Stimulated activated CD4-positive, alpha-beta T cell treated with anti-CD3 and anti-CD28 coated beads, Interleukin-12 subunit alpha, Interleukin-12 subunit beta, amount 100 ng/mL, for 24 hours (primary cell): ENCODE measurements around the gene NPAS4.
"Not testable (repeated sequence)": the region's sequence is repeated elsewhere in the genome, so short reads cannot be mapped to it uniquely, and the experiment has no call there.

ENCODE experiments used
- DNase-seq, 2 experiments: peaks; one replicate each; pipeline ENCODE4 v3.0.0-alpha.2; 2020; ENCODE audit warnings: low read depth in 2 of 2

The NPAS4 gene

GRCh38 chr11:66454247-66454646 is 33.4 kb downstream of the NPAS4 start:
- no peak for DNase-seq

- DNase-seq, result no peak
Observed at GRCh38 chr11:66454828-66455227, 34.0 kb downstream of the NPAS4 start.

GRCh38 chr11:66457826-66458225 is 37.0 kb downstream of the NPAS4 start:
- DNase-seq, result no peak

- DNase-seq, result no peak
Observed at GRCh38 chr11:66459138-66459778, 38.4 kb downstream of the NPAS4 start.

- DNase-seq, result no peak
Observed at GRCh38 chr11:66462010-66462409, 41.2 kb downstream of the NPAS4 start.

- DNase-seq, result no peak
Observed at GRCh38 chr11:66462911-66463310, 42.1 kb downstream of the NPAS4 start.

- DNase-seq, result not testable (repeated sequence)
Observed at GRCh38 chr11:66464116-66464515, 43.3 kb downstream of the NPAS4 start.

- DNase-seq, result no peak
Observed at GRCh38 chr11:66464916-66465315, 44.1 kb downstream of the NPAS4 start.

- DNase-seq, result no peak
Observed at GRCh38 chr11:66465373-66466224, 44.8 kb downstream of the NPAS4 start.

GRCh38 chr11:66466225-66467033 is 45.6 kb downstream of the NPAS4 start, which contains the start of gene PELI3:
TSS of gene PELI3 (plus strand) at chr11:66466905. CDS start at chr11:66468129, 1,224 bp downstream.
- DNase-seq, result peak; percentile 88 to 93

GRCh38 chr11:66467034-66467659 is 46.3 kb downstream of the NPAS4 start:
- DNase-seq, result no peak

GRCh38 chr11:66467756-66468155 is 46.9 kb downstream of the NPAS4 start:
- DNase-seq, result no peak

- no peak for DNase-seq
Observed at GRCh38 chr11:66468691-66469090, 47.9 kb downstream of the NPAS4 start.

- DNase-seq, result no peak
Observed at GRCh38 chr11:66469441-66469840, 48.6 kb downstream of the NPAS4 start.

GRCh38 chr11:66470015-66470414 is 49.2 kb downstream of the NPAS4 start:
- no peak for DNase-seq

- no peak for DNase-seq
Observed at GRCh38 chr11:66471142-66471541, 50.3 kb downstream of the NPAS4 start.

- DNase-seq, result no peak
Observed at GRCh38 chr11:66472054-66472453, 51.2 kb downstream of the NPAS4 start.

GRCh38 chr11:66473167-66473566 is 52.3 kb downstream of the NPAS4 start:
- DNase-seq, result no peak

- DNase-seq, result no peak
Observed at GRCh38 chr11:66473608-66474515, 53.0 kb downstream of the NPAS4 start.

- no peak for DNase-seq
Observed at GRCh38 chr11:66475349-66476172, 54.7 kb downstream of the NPAS4 start.
